Omental fat pad (tissue), 4 donors: Measurements from ENCODE around the gene ZSCAN18. TPM values are rescaled to one million over a fixed set of nuclear protein-coding genes. Genes with fewer than 3 reads are reported as not detected.

Experiments
- ATAC-seq: fragments of 150-250 bp; one replicate; pipeline ENCODE4 v1.9.1; 2016; ENCODE audit warnings: mild to moderate bottlenecking, moderate library complexity; ENCODE audit not compliant: low FRiP score
- DNase-seq: peaks from one replicate; pipeline ENCODE4 v3.0.0-alpha.2; 2019; ENCODE audit warnings: low spot score
- CTCF ChIP-seq, 3 donors: fragments of 450-650 bp; IDR thresholded peaks; one replicate each; pipeline ENCODE4 v1.5.1; 2016 to 2017; ENCODE audit warnings: antibody characterized with exemption in 3 of 3, mild to moderate bottlenecking in 3 of 3, moderate library complexity in 2 of 3
- total RNA-seq, 4 donors: library from RNA; depleted of rRNA; stranded (reverse); fragments of >200 nt; gene quantifications; one replicate each; pipeline ENCODE4 v1.1.0, GENCODE V29; 2016

ZSCAN18 gene
- total RNA-seq, 4 donors from 2014 or later = 28.8 to 66.2 (median 36.4) TPM

GRCh38 chr19:58035863-58036262 lies 62.2 kb downstream of the ZSCAN18 start:
- DNase-seq (no peak), ATAC-seq (no peak)
- TF ChIP-seq CTCF (IDR thresholded peaks at IDR 0.05) = no peak

GRCh38 chr19:58034477-58034793 lies 63.6 kb downstream of the ZSCAN18 start:
- DNase-seq = no peak
- ATAC-seq = no peak
- TF ChIP-seq CTCF (IDR thresholded peaks at IDR 0.05) = no peak

Other genes with a start within 250 kb of the ZSCAN18 start
- 10 to 100 TPM; 11.8 to 36.3 (median 19.9) TPM for gene ZNF587, start 248.4 kb downstream of the ZSCAN18 start, total RNA-seq
- 10 to 100 TPM; 13.3 to 25.9 (median 15.1) TPM for gene ZNF814, start 209.2 kb downstream of the ZSCAN18 start, total RNA-seq
- gene ZNF417, start 181.6 kb downstream of the ZSCAN18 start, total RNA-seq = 10 to 100 TPM; 10.8 to 13.2 (median 11.0) TPM
- gene ZNF418, start 162.8 kb downstream of the ZSCAN18 start, total RNA-seq = 1 to 10 TPM; 4.1 to 7.9 (median 5.5) TPM
- gene ZNF256, start 150.5 kb downstream of the ZSCAN18 start, total RNA-seq = 1 to 10 TPM; 3.1 to 7.9 (median 4.3) TPM
- gene C19orf18, start 123.7 kb downstream of the ZSCAN18 start, total RNA-seq = 1 to 10 TPM in 1 of 4 donors, under 1 TPM in 2, not detected in 1; 0.46 to 1.5 (median 0.96) TPM
- 10 to 100 TPM in 1 of 4 donors, 1 to 10 TPM in 3; 7.9 to 37.4 (median 8.5) TPM for gene ZNF606, start 95.4 kb downstream of the ZSCAN18 start, total RNA-seq
- not detected for gene ZSCAN1, start 64.2 kb downstream of the ZSCAN18 start, total RNA-seq
- gene ZNF135, start 38.9 kb downstream of the ZSCAN18 start, total RNA-seq = 10 to 100 TPM in 1 of 4 donors, 1 to 10 TPM in 3; 1.2 to 10.9 (median 4.3) TPM
- gene ZNF329, start 52.6 kb upstream of the ZSCAN18 start, total RNA-seq = 1 to 10 TPM; 5.1 to 8.5 (median 7.4) TPM
- 10 to 100 TPM; 16.5 to 30.4 (median 21.7) TPM for gene ZNF274, start 84.8 kb upstream of the ZSCAN18 start, total RNA-seq
- 10 to 100 TPM; 21.2 to 31.2 (median 28.4) TPM for gene ZNF544, start 130.7 kb upstream of the ZSCAN18 start, total RNA-seq
- gene ZNF8, start 180.7 kb upstream of the ZSCAN18 start, total RNA-seq = 1 to 10 TPM; 4.6 to 9.3 (median 5.9) TPM
- 10 to 100 TPM; 39.5 to 85.1 (median 59.2) TPM for gene ERVK3-1, start 207.1 kb upstream of the ZSCAN18 start, total RNA-seq
- gene ZSCAN22, start 228.8 kb upstream of the ZSCAN18 start, total RNA-seq = 1 to 10 TPM; 2.0 to 3.7 (median 2.8) TPM